Measurements from ENCODE around the gene GNAI1. TPM values are rescaled to one million over a fixed set of nuclear protein-coding genes. Genes with fewer than 3 reads are reported as not detected.

The GNAI1 gene
- total RNA-seq, 1 donor from 2014 or later = 36.0 TPM

DNA sequence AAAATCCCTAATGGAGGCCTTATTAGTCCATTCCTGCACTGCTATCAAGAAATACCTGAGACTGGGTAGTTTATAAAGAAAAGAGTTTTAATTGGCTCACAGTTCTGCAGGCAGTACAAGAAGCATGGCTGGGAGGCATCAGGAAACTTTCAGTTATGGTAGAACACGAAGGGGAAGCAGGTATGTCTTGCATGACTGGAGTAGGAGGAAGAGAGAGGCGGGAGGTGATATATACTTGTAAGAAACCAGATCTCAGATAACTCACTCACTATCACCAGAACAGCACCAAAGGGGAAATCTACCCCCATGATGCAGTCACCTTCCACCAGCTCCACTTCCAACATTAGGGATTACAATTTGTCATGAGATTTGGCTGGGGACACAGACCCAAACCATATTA is 35.8 kb downstream of the GNAI1 start:
- no peaks in the 10 kb centered on the region for H3K36me3 ChIP-seq
- ATAC-seq = no peak
- intact Hi-C loops (cut with DNase I) = no loop called here

DNA sequence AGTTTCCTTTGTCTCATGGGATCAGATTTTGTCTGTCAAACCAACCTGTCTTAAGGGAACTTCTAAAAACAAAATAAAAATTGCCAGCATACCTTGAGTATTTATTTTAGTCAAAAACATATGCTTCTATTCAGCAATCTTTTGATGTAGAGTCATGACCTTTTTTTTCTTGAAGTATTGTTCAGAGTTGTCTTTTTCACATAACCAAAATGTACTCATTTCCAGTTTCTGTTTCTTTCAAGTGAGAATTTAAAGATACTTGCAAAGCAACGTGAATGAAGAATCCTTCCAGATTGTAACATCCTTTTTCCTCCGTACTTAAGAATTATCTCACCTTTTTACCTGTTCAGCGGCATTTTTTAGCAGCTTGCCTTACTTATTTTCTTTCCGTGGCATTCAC is 37.8 kb downstream of the GNAI1 start:
- no peaks in the 10 kb centered on the region for H3K36me3 ChIP-seq
- peaks cover 9% of the 10 kb centered on the region for H3K9me3 ChIP-seq
- intact Hi-C loops (cut with DNase I) = no loop called here
- no peaks in the 10 kb centered on the region for H3K4me1 ChIP-seq
- H3K27ac ChIP-seq = no peak overlapping the region
- no peaks in the 10 kb centered on the region for H3K27me3 ChIP-seq
- no peak for ATAC-seq
- no peak overlapping the region for H3K4me3 ChIP-seq
- TF ChIP-seq, protein P1, sequence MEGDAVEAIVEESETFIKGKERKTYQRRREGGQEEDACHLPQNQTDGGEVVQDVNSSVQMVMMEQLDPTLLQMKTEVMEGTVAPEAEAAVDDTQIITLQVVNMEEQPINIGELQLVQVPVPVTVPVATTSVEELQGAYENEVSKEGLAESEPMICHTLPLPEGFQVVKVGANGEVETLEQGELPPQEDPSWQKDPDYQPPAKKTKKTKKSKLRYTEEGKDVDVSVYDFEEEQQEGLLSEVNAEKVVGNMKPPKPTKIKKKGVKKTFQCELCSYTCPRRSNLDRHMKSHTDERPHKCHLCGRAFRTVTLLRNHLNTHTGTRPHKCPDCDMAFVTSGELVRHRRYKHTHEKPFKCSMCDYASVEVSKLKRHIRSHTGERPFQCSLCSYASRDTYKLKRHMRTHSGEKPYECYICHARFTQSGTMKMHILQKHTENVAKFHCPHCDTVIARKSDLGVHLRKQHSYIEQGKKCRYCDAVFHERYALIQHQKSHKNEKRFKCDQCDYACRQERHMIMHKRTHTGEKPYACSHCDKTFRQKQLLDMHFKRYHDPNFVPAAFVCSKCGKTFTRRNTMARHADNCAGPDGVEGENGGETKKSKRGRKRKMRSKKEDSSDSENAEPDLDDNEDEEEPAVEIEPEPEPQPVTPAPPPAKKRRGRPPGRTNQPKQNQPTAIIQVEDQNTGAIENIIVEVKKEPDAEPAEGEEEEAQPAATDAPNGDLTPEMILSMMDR (IDR thresholded peaks at IDR 0.05) = no peak
- DNase-seq = no peak

More for the DNA sequence above, 35.8 kb downstream of the GNAI1 start:
- no peaks in the 10 kb centered on the region for H3K27me3 ChIP-seq
- H3K4me1 ChIP-seq = no peaks in the 10 kb centered on the region
- no peak overlapping the region for H3K27ac ChIP-seq
- peaks cover 9% of the 10 kb centered on the region for H3K9me3 ChIP-seq
- TF ChIP-seq, protein P1 (IDR thresholded peaks at IDR 0.05) = no peak
- no peak overlapping the region for H3K4me3 ChIP-seq
- no peak for DNase-seq

DNA sequence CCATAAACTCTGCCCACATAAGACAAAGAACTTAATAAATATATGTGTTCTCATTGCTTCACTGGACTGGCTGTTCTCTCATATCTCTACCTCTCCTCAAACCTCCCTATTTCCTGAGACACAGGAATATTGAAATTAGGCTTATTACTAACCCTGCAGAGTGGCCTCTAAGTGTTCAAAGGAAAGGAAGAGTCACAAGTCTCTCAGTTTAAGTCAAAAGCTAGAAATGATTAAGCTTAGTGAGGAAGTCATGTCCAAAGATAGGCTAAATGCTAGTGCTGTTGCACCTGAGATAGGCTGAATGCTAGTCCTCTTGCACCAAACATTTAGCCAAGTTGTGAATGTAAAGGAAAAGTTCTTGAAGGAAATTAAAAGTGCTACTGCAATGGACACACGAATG is 41.1 kb downstream of the GNAI1 start:
- Histone ChIP-seq H3K36me3 (no peaks in the 10 kb centered on the region), H3K4me1 (no peaks in the 10 kb centered on the region), H3K4me3 (no peak overlapping the region), H3K9me3 (peaks cover 9% of the 10 kb centered on the region), H3K27me3 (no peaks in the 10 kb centered on the region), H3K27ac (no peak overlapping the region)
- intact Hi-C loops (cut with DNase I) = no loop called here
- no peak for DNase-seq
- TF ChIP-seq, protein P1 (IDR thresholded peaks at IDR 0.05) = no peak
- ATAC-seq = no peak

DNA sequence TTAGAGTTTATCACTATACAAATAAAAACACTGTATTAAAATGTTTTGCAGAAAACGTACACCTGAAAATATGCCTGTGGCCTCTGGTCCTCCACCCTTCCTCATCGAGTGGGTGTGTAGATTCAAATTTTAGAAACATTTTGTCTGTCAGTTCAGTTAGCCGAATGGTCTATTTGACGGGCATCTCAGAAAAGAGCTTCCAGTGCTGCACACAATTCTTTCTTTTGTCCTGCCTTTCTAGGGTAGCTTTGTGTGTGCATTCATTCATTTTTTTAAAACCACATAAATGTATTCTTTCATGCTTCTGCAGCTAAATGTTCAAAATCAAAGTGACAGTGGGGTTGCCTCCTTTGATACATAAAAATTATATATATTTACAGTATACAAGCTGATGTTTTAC is 46.8 kb downstream of the GNAI1 start:
- TF ChIP-seq, protein P1 (IDR thresholded peaks at IDR 0.05) = no peak
- Histone ChIP-seq H3K4me3 (no peak overlapping the region), H3K27ac (no peak overlapping the region), H3K4me1 (no peaks in the 10 kb centered on the region), H3K9me3 (no peaks in the 10 kb centered on the region), H3K36me3 (no peaks in the 10 kb centered on the region), H3K27me3 (no peaks in the 10 kb centered on the region)
- intact Hi-C loops (cut with DNase I) = no loop called here
- no peak for ATAC-seq
- DNase-seq = no peak

DNA sequence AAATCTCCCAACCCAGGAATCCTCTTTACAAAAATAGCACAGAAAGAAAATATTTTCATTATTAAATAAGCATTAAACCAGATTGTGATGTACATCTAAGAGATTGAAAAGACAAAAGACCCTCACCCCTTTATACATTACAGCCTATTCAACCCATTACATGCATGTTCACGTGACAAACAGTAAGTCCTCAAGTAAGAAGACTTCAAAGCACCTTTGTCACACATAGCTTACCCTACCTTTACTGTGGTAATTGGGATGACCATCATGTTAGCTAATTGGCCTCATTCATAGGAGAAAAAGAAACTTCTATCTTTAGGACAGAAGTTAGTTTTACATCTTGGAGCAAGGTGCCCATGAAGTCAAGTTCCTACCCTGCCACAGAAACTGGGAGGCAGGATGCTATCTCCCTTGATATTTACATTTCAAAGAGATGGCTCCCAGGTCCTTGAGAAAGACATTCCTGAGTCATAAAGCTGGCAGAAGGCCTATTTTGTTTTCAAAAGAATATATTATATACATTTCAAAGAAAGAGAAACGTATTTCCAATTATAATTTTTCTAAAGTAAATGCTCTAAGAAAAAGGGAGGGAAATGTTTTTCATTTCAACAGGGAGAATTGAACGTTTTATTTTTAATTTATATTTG is 48.1 kb downstream of the GNAI1 start:
- TF ChIP-seq, protein P1 (IDR thresholded peaks at IDR 0.05) = no peak
- Histone ChIP-seq H3K27ac (no peak overlapping the region), H3K36me3 (no peaks in the 10 kb centered on the region), H3K9me3 (no peaks in the 10 kb centered on the region), H3K4me3 (no peak overlapping the region), H3K27me3 (no peaks in the 10 kb centered on the region), H3K4me1 (no peaks in the 10 kb centered on the region)
- intact Hi-C loops (cut with DNase I) = no loop called here
- DNase-seq (no peak), ATAC-seq (no peak)

DNA sequence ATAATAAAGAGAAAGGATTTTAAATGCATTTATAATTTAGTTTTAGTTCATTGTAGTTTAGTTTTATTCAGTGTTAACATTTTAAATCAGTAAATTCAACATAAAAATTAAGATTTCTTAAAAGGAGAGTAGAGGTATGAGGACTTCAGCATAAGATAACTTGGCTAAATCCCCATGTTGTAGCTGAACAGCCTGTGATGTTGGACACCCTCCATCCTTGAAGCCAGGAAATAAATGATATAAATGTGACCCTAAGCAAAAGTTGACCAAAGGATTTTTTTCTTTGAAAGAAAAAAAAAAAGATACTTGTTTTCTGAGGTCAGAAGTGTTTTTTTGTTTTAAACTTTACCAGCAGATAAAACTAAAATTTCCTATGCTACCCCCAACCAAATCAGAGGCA is 48.7 kb downstream of the GNAI1 start:
- no peak overlapping the region for H3K27ac ChIP-seq
- no peaks in the 10 kb centered on the region for H3K4me1 ChIP-seq
- no peaks in the 10 kb centered on the region for H3K36me3 ChIP-seq
- TF ChIP-seq, protein P1 (IDR thresholded peaks at IDR 0.05) = no peak
- H3K4me3 ChIP-seq = no peak overlapping the region
- H3K27me3 ChIP-seq = no peaks in the 10 kb centered on the region
- H3K9me3 ChIP-seq = no peaks in the 10 kb centered on the region
- DNase-seq (no peak), ATAC-seq (no peak)
- intact Hi-C loops (cut with DNase I) = no loop called here
